Measurements from ENCODE around the gene AGRN.
"Not testable (repeated sequence)": the region's sequence is repeated elsewhere in the genome, so short reads cannot be mapped to it uniquely, and the experiment has no call there.

The AGRN gene

GRCh38 chr1:1003618-1004419 lies 16.1 kb upstream of the AGRN start:
- TF ChIP-seq CTCF (IDR thresholded peaks at IDR 0.05; ENCODE audit: low read depth, low read length, missing control alignments), result no peak
- H3K4me3 ChIP-seq (replicated peaks; ENCODE audit: low read depth, low read length), result no peak overlapping the region
- DNase-seq (ENCODE audit: extremely low read depth, low read depth), result no peak

GRCh38 chr1:1004420-1004779 lies 15.5 kb upstream of the AGRN start:
- H3K4me3 ChIP-seq (replicated peaks; ENCODE audit: low read depth, low read length), result no peak overlapping the region
- TF ChIP-seq CTCF (IDR thresholded peaks at IDR 0.05; ENCODE audit: low read depth, low read length, missing control alignments), result no peak
- no peak for DNase-seq (ENCODE audit: extremely low read depth, low read depth)

GRCh38 chr1:1004780-1005697 lies 14.9 kb upstream of the AGRN start:
- DNase-seq (ENCODE audit: extremely low read depth, low read depth), result no peak
- no peak for TF ChIP-seq CTCF (IDR thresholded peaks at IDR 0.05; ENCODE audit: low read depth, low read length, missing control alignments)

GRCh38 chr1:1005774-1006304 lies 14.1 kb upstream of the AGRN start:
- no peak overlapping the region for H3K4me3 ChIP-seq (replicated peaks; ENCODE audit: low read depth, low read length)
- TF ChIP-seq CTCF (IDR thresholded peaks at IDR 0.05; ENCODE audit: low read depth, low read length, missing control alignments), result no peak
- DNase-seq (ENCODE audit: extremely low read depth, low read depth), result no peak

More at GRCh38 chr1:1004780-1005697, 14.9 kb upstream of the AGRN start:
- no peak overlapping the region for H3K4me3 ChIP-seq (replicated peaks; ENCODE audit: low read depth, low read length)

GRCh38 chr1:1006305-1007159 lies 13.4 kb upstream of the AGRN start:
- no peak for TF ChIP-seq CTCF (IDR thresholded peaks at IDR 0.05; ENCODE audit: low read depth, low read length, missing control alignments)
- no peak for DNase-seq (ENCODE audit: extremely low read depth, low read depth)
- H3K4me3 ChIP-seq (replicated peaks; ENCODE audit: low read depth, low read length), result no peak overlapping the region

- not testable (repeated sequence) for DNase-seq (ENCODE audit: extremely low read depth, low read depth); H3K4me3 ChIP-seq (replicated peaks; ENCODE audit: low read depth, low read length)
Measured at GRCh38 chr1:1010131-1010530, 9.8 kb upstream of the AGRN start.

Data from HFF-Myc (cell line).